Endothelial cell (in vitro differentiated cells): ENCODE data around the gene ZDHHC11. TPM values are rescaled to one million over a fixed set of nuclear protein-coding genes. Genes with fewer than 3 reads are reported as not detected.
A peak's percentile ranks its signal among the peaks of the same experiment; 100 is the strongest.
"Not testable (repeated sequence)": the region's sequence is repeated elsewhere in the genome, so short reads cannot be mapped to it uniquely, and the experiment has no call there.

Experiments used
- DNase-seq: peaks from one replicate; pipeline ENCODE4 v3.0.0; 2021; ENCODE audit warnings: low spot score
- H3K27ac Mint-ChIP-seq: one replicate; pipeline ENCODE4 v1.8.0; 2021; ENCODE audit warnings: mixed read lengths, inconsistent platforms; ENCODE audit not compliant: unreplicated experiment
- H3K27me3 Mint-ChIP-seq: one replicate; pipeline ENCODE4 v1.8.0; 2021; ENCODE audit warnings: mild to moderate bottlenecking, moderate library complexity, mixed read lengths, inconsistent platforms; ENCODE audit not compliant: unreplicated experiment
- H3K36me3 Mint-ChIP-seq: one replicate; pipeline ENCODE4 v1.8.0; 2021; ENCODE audit warnings: mild to moderate bottlenecking, low read depth, mixed read lengths, inconsistent platforms; ENCODE audit not compliant: unreplicated experiment
- H3K4me1 Mint-ChIP-seq: one replicate; pipeline ENCODE4 v1.8.0; 2021; ENCODE audit warnings: mild to moderate bottlenecking, mixed read lengths, inconsistent platforms; ENCODE audit not compliant: unreplicated experiment
- H3K4me3 Mint-ChIP-seq: one replicate; pipeline ENCODE4 v1.8.0; 2021; ENCODE audit warnings: mild to moderate bottlenecking, mixed read lengths, inconsistent platforms; ENCODE audit not compliant: unreplicated experiment
- H3K9me3 Mint-ChIP-seq: one replicate; pipeline ENCODE4 v1.8.0; 2021; ENCODE audit warnings: mixed read lengths, inconsistent platforms; ENCODE audit not compliant: unreplicated experiment
- CTCF ChIP-seq: fragments of 200-600 bp; sonication (generic); IDR thresholded peaks from one replicate; pipeline ENCODE4 v1.5.0; 2021; ENCODE audit warnings: antibody characterized with exemption; ENCODE audit not compliant: unreplicated experiment
- total RNA-seq: library from RNA; stranded (reverse); fragmentation: NEBNext Ultra II Directional; extraction: Animal tissue kit (Norgen Biotek cat#: 25700); gene quantifications from one replicate; pipeline ENCODE4 v1.2.1, GENCODE V29; 2021; ENCODE audit not compliant: unreplicated experiment

The ZDHHC11 gene
- total RNA-seq, 1 donor from 2014 or later, result 14.3 TPM

- Mint-ChIP-seq H3K4me1 (peaks cover 2% of the 10 kb centered on the region), H3K27ac (no peak overlapping the region), H3K9me3 (no peaks in the 10 kb centered on the region)
Measured at GRCh38 chr5:851553-851952, 767 bp upstream of the ZDHHC11 start.

GRCh38 chr5:851076-851475, 290 bp upstream of the ZDHHC11 start:
- no peak for TF ChIP-seq CTCF
- peaks cover 2% of the 10 kb centered on the region for H3K4me1 Mint-ChIP-seq
- no peak overlapping the region for H3K27ac Mint-ChIP-seq
- H3K36me3 Mint-ChIP-seq, result peaks cover 12% of the 10 kb centered on the region
- DNase-seq, result no peak
- no peaks in the 10 kb centered on the region for H3K9me3 Mint-ChIP-seq
- H3K27me3 Mint-ChIP-seq, result peaks cover 28% of the 10 kb centered on the region
- no peak overlapping the region for H3K4me3 Mint-ChIP-seq

More at GRCh38 chr5:851553-851952, 767 bp upstream of the ZDHHC11 start:
- no peak for DNase-seq
- TF ChIP-seq CTCF, result no peak
- Mint-ChIP-seq H3K4me3 (peak overlapping the region; percentile 51), H3K36me3 (peaks cover 9% of the 10 kb centered on the region), H3K27me3 (peaks cover 25% of the 10 kb centered on the region)

- no peak for DNase-seq
- no peak overlapping the region for H3K4me3 Mint-ChIP-seq
- TF ChIP-seq CTCF, result no peak
- H3K27ac Mint-ChIP-seq, result no peak overlapping the region
- no peaks in the 10 kb centered on the region for H3K9me3 Mint-ChIP-seq
- peaks cover 30% of the 10 kb centered on the region for H3K27me3 Mint-ChIP-seq
- H3K36me3 Mint-ChIP-seq, result peaks cover 12% of the 10 kb centered on the region
- peaks cover 2% of the 10 kb centered on the region for H3K4me1 Mint-ChIP-seq
Measured at GRCh38 chr5:849651-850301, 1.0 kb downstream of the ZDHHC11 start.

GRCh38 chr5:848671-849111, 2.1 kb downstream of the ZDHHC11 start:
- no peak for TF ChIP-seq CTCF
- DNase-seq, result no peak
- H3K9me3 Mint-ChIP-seq, result no peaks in the 10 kb centered on the region
- H3K27me3 Mint-ChIP-seq, result peaks cover 31% of the 10 kb centered on the region
- no peak overlapping the region for H3K4me3 Mint-ChIP-seq
- no peak overlapping the region for H3K27ac Mint-ChIP-seq
- peaks cover 12% of the 10 kb centered on the region for H3K36me3 Mint-ChIP-seq
- H3K4me1 Mint-ChIP-seq, result peaks cover 2% of the 10 kb centered on the region

- not testable (repeated sequence) for DNase-seq, H3K27ac Mint-ChIP-seq, H3K4me3 Mint-ChIP-seq, H3K9me3 Mint-ChIP-seq, H3K4me1 Mint-ChIP-seq
- Mint-ChIP-seq H3K27me3 (peaks cover 28% of the 10 kb centered on the region), H3K36me3 (peaks cover 12% of the 10 kb centered on the region)
Measured at GRCh38 chr5:847736-848135, 3.0 kb downstream of the ZDHHC11 start.

- not testable (repeated sequence) for H3K9me3 Mint-ChIP-seq, H3K36me3 Mint-ChIP-seq, H3K27ac Mint-ChIP-seq, DNase-seq, H3K4me3 Mint-ChIP-seq, H3K4me1 Mint-ChIP-seq
- H3K27me3 Mint-ChIP-seq, result peaks cover 26% of the 10 kb centered on the region
Measured at GRCh38 chr5:847212-847611, 3.6 kb downstream of the ZDHHC11 start.

GRCh38 chr5:846602-847091, 4.1 kb downstream of the ZDHHC11 start:
- H3K36me3 Mint-ChIP-seq, H3K27ac Mint-ChIP-seq, DNase-seq, H3K9me3 Mint-ChIP-seq, H3K4me1 Mint-ChIP-seq: not testable (repeated sequence)
- peaks cover 24% of the 10 kb centered on the region for H3K27me3 Mint-ChIP-seq
- peak overlapping the region; percentile 2 for H3K4me3 Mint-ChIP-seq

- DNase-seq, H3K9me3 Mint-ChIP-seq, H3K27ac Mint-ChIP-seq, H3K4me1 Mint-ChIP-seq: not testable (repeated sequence)
- peaks cover 11% of the 10 kb centered on the region for H3K36me3 Mint-ChIP-seq
- peak overlapping the region; percentile 2 for H3K4me3 Mint-ChIP-seq
- peaks cover 24% of the 10 kb centered on the region for H3K27me3 Mint-ChIP-seq
Measured at GRCh38 chr5:845676-846601, 4.8 kb downstream of the ZDHHC11 start.
